NCI-H345 treated with DMSO at 0.1 percent for 48 hours (cell line): ENCODE results near the gene TMEM150C.
A peak's percentile ranks its signal among the peaks of the same experiment; 100 is the strongest.
"Not testable (repeated sequence)": the region's sequence is repeated elsewhere in the genome, so short reads cannot be mapped to it uniquely, and the experiment has no call there.

ENCODE experiments used
- DNase-seq: peaks from one replicate; lab custom pipeline; 2025; ENCODE audit not compliant: unreplicated experiment; lab: John Stamatoyannopoulos, UW

Gene TMEM150C

DNA sequence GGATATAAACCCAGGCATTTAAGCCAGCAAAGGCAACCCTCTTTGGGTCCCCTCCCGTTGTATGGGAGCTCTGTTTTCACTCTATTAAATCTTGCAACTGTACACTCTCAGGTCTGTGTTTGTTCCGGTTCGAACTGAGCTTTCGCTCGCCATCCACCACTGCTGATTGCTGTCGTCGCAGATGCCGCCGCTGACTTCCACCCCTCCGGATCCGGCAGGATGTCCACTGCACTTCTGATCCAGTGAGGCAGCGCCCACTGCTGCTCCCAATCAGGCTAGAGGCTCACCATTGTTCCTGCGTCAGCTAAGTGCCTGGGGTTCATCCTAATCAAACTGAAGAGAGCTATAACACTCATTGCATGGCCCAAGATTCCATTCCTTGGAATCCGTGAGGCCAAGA lies 82.2 kb downstream of the TMEM150C start:
- DNase-seq = no peak

DNA sequence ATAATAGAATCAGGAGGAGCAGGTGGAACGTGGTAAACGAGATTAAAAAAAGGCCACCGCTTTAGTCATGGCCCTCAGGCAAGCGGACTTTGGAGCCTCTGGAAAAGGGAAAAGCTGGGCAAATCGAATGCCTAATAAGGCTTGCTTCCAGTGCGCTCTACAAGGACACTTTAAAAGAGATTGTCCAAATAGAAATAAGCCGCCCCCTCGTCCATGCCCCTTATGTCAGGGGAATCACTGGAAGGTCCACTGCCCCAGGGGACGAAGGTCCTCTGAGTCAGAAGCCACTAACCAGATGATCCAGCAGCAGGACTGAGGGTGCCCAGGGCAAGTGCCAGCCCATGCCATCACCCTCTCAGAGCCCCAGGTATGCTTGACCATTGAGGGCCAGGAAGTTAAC lies 84.3 kb downstream of the TMEM150C start:
- DNase-seq = not testable (repeated sequence)

DNA sequence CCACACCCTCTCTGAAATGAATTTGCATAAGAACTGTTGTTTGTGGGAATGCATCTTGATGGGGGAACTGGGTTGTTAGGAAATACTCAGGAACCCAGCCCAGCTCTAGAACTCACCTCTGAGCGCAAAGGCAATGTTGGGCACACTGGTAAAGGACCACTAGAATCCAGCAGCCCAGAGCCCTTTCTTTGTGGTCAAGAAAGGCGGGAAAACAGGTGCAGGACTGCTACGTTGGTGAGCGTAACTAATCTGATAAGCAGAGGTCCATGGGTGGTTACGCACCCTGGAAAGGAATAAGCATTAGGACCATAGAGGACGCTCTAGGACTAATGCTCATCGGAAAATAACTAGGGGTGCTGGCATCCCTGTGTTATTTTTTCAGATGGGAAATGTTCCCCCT lies 85.9 kb downstream of the TMEM150C start:
- not testable (repeated sequence) for DNase-seq

DNA sequence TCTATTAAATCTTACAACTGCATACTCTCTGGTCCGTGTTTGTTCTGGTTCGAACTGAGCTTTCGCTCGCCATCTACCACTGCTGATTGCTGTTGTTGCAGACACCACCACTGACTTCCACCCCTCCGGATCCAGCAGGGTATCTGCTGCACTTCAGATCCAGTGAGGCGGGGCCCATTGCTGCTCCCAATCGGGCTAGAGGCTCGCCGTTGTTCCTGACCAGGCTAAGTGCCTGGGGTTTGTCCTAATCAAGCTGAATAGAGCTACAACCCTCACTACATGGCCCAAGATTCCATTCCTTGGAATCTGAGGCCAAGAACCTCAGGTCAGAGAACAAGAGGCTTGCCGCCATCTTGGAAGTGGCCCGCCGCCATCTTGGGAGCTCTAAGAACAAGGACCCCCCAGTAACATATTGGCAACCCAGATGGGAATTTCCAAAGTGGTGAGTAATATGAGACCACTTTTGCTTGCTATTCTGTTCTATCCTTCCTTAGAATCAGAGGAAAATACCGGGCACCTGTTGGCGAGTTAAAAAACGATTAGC lies 88.1 kb downstream of the TMEM150C start:
- no peak for DNase-seq

DNA sequence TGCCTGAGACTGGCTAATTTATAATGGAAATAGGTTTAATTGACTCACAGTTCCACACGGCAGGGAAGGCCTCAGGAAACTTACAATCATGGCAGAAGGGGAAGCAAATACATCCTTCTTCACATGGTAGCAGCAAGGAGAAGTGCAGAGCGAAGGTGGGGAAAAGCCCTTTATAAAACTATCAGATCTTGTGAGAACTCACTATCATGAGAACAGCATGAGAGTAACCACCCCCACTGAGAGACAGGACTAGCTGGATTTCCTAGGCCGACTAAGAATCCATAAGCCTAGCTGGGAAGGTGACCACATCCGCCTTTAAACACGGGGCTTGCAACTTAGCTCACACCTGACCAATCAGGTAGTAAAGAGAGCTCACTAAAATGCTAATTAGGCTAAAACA lies 88.7 kb downstream of the TMEM150C start:
- not testable (repeated sequence) for DNase-seq

DNA sequence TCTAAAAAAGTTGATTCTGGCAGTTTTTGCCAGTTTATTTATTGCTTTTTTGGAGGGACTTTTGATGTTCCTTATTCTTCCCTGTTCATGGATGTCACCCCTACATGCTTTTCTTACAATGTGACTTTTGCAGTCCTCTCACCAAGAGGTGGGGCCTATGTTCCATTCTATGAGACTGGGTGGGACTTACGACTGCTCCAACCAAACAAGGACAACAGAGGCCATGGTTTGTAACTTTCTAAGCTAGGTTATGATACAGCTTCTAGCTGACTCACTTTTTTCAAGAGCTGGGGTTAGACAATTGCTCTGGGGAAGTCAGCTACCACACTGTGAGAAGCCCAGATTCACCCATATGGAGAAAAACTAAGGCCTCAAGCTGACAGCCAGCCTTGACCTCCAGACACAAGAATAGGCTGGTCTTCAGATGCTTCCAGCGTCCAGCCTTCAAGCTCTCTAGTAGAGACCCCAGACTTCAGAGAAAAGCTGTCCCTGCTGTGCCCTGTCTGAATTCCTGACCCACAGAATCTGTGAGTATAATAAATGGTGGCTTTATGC lies 91.9 kb downstream of the TMEM150C start:
- no peak for DNase-seq

DNA sequence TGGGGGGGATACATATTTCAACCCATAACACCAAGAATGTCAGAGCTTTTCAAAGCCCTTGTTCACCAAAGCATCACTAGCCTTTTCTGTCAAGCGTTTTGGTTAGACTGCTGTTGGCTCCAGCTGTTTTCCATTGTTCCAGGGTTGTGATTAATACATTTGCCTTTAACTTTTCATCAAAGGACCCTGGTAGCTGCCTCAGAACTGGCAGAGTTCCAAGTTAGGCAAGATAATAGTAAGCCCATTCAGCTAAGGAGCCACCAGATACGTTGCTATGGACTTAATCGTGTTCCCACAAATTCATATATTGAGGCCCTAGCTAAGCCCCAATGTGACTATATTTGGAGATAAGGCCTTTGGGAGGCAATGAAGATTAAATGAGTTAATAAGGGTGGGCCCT lies 94.3 kb downstream of the TMEM150C start:
- DNase-seq = peak; percentile 34

DNA sequence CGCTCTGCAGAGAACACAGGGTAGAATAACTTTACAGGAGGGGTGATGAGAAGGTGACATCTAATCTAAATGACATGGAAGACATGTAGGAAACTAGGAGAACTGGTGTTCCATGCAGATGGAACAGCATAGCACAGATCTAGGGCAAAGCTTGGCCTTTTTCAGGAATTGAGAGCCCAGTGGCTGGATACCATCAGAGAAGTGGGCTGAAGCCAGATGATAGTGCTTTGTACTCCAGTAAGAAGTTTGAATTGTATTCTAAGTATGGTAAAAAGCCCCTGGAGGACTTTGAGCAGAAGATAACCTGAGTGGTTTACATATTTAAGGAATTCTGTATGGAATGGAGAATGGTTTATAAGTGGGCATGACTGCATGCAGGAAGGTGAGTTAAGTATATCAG lies 98.6 kb downstream of the TMEM150C start:
- no peak for DNase-seq

DNA sequence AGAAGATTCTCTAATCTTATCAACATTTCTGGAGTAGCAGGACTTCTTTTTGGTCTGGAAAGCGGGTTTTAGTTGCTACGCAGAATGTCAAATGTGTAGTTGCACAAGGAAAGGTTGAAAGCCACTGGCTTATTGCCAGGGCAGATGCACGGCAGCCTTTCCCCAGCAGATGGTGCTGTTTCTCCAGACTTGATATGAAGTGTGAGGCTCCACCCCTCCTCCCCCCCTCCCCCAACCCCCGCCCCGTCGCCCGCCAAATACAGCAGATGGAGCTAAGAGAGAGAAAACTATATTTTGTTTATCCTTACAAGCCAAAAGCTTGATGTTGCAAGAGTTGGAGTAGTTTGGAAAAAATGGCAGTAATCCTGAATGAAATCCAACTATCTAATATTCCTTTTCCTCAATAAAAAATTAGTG lies 99.4 kb downstream of the TMEM150C start:
- peak; percentile 27 for DNase-seq

DNA sequence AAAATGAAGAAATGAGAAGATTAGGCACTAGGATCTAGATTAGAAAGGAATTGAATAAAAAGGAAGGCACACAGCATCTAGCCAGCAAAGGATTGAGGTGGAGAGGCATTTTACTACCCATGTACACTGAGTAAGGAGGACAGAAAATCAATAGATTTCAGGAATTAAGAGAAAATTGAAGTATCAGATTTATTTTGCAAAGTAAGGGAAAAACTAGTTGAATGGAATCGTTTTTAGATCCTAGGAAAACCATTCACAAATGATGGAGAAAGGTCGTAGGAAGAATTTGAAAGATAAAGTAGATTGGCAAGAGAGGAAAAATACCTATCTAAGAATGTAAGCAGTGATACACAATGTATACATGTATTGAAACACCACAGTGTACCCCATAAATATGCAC lies 100.1 kb downstream of the TMEM150C start:
- DNase-seq = no peak

DNA sequence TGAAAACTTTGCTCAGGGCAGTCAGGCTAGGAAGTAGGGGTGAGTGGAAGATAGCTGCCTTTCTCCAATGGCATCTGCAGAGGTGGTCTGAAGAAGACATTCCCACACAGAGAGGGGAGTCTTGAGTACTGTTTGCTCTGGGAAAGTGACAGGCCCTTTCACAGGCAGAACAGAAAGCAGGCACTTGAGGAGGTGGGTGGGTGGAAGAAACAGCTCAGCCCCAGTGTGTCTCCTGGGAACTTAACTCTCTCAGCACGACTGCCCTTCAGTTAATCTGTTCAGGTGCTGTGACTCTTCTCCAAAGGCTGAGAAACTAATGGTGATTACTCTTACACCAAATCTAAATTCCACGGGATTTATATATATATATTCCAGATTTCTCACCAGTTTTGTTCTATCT lies 103.1 kb downstream of the TMEM150C start:
- DNase-seq = no peak

DNA sequence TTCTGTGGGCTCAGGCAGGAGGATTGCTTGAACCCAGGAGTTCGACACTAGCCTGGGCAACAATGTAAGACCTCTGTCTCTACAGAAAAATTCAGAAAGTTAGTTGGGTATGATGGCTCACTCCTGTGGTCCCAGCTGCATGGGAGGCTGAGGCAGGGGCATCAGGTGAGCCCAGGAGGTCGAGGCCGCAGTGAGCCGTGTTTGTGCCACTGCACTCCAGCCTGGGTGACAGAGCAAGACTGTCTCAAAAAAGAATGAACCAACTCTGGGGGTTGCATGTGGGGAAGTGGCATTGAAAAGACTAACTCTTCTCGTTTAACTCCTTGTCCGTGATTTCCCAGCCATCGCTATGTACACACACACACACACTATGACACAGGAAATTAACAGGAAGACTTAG lies 104.5 kb downstream of the TMEM150C start:
- DNase-seq = no peak

DNA sequence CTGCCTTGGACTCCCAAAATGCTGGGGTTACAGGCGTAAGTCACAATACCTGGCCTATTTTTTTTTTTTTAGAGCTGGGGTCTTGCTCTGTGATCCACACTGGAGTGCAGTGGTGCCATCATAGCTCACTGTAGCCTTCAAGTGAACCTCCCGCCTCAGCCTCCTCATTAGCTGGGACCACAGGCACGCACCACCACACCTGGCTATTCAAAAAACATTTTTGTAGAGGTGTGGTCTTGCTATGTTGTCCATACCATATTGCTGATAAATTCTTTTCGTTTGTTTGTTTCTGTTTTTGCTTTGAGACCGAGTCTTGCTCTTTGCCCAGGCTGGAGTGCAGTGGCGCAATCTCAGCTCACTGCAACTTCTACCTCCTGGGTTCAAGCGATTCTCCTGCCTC lies 109.8 kb downstream of the TMEM150C start:
- DNase-seq = no peak

DNA sequence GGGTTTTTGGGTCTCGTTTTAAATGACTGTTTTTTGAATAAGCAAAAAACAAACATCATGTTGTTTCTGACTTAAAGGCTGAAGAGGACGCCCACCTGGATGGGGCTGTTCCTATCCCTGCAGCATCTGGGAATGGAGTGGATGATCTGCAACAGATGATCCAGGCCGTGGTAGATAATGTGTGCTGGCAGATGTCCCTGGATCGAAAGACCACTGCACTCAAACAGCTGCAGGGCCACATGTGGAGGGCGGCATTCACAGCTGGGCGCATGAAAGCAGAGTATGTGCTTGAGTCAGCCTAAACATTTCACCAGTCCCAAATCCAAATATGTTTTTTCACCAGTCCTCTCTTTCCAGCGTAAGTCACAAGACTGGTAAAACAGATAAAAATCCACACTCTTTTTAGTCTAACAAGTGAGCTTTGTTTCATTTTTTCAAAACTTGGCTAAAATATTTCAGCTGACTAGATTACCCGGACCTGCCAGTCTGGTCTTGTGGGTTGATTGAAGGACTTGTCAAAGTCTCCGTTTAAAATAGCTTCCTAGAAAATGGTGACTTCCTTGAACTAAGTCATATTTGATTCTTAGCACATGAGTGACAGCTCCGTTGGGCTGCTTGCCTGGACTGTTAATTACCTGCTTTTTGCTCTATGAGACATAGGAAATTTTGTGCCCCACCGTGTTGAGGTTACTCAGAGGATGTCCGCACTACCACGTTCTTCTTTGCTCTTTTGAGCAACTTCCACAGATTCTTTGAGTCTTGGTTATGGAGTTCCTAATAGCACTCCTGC lies 110.6 kb downstream of the TMEM150C start:
- DNase-seq = no peak

DNA sequence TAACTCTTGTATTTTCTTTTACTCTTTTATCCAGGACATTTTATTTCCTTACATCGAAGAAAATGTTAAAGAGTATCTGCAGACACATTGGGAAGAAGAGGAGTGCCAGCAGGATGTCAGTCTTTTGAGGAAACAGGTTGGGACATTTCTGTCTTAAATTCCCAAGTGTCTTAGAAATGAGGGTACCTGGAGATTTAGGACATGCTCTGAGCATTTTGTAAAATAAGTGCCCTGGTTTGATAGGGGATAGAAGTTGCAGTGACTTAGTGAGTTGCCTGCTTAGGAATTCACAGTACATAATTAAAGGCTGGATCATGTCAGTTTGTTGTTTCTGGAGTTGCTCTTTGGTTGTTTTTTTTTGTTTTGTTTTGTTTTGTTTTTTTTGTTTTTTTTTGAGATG lies 113.9 kb downstream of the TMEM150C start:
- DNase-seq = no peak

DNA sequence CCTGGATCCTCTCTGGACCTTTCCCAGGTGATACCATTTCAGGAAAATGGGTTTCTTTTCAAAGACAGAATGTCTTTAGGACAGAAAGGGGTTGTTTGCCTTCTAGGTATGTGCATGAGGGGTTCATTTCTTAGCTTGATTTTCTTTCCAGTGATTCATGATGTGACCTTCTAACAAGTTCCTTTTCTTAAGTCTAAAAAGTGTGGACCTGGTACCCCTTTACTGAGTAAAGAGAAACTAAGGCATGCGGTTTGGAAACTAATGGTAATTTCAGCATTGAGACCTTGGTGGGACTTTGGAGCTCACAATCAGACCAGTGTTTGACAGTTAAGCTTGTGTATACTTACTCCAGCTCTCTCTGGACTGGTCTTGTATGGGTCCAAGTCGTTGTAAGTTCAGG lies 122.7 kb downstream of the TMEM150C start:
- DNase-seq = no peak

DNA sequence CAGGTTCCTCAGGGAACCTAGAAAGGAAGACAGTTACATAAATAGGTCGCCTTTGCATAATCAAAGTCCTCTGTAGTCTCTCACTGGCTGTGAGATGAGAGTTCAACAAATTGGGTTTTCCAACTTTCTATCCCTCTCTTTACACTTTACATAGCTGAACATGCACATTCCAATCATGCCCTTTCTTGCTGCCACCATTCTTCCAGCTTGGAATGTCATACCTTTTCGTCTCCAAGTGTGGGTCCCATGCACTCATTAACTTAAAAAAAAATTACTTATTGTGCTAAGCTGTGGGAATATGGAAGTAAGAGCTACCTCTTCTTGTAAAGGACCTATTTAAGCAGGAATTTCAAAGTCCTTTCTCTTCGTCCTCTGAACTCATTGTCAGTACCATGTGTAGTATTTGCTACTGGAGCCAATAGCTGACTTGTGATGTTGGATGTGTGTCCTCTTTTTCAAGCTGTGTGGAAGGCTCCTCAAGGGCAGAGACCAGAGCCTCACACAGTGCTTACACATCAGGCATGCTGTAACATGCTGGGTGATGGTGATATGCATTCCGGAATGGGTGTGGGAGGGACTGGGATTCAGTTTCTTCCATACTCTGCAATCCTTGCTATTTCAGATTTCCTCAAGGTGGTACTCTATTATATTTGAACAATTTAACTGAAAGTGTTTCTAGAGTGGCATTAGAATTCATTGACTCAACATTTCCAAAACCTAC lies 124.3 kb downstream of the TMEM150C start:
- no peak for DNase-seq

DNA sequence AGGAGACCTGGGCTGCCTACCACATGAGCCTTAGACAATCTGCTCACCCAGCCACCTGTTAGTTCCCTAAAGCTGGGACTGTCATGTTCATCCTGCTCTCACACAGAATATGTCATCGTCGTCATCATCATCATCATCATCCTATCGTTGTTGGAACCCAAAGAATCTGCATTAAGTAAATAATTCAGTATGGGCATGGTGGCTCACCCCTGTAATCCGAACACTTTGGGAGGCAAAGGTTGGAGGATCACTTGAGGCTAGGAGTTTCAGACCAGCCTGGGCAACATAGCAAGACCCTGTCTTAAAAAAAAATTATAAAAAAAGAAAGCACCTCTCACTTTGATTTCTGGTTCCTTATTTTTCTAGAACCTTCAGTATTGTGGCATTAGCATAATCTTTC lies 125.0 kb downstream of the TMEM150C start:
- DNase-seq = no peak

DNA sequence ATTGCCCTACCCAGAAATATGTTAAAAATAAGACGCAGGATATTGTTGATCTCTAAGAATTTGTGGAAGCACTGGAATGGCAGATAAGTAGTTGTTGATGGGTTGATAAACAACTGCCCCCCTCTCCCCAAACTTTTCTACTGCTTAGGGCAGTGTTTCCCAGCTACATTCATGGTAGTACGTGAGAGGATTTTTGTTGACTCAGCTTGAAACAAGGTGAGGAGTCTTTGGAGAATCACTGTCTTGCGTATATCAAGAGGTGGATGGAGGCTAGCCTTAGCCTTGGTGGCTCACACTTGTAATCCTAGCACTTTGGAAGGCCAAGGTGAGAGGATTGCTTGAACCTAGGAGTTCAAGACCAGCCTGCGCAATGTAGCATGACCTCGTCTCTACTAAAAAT lies 125.7 kb downstream of the TMEM150C start:
- DNase-seq = no peak

DNA sequence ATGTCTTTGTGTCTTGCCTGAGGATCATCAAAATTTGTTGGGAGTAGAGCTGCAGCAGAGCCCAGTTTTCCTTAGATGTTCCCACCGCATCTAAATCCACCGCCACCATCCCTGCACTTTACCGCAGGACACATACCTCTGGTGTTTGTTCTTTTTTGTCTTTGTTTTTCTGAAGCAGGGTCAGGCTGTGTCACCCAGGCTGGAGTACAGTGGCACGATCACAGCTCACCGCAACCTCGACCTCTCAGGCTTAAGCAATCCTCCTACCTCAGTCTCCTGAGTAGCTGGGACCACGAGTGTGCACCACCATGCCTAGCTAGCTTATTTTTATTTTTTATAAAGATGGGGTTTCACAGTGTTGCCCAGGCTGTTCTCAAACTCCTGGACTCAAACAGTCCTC lies 126.8 kb downstream of the TMEM150C start:
- no peak for DNase-seq

DNA sequence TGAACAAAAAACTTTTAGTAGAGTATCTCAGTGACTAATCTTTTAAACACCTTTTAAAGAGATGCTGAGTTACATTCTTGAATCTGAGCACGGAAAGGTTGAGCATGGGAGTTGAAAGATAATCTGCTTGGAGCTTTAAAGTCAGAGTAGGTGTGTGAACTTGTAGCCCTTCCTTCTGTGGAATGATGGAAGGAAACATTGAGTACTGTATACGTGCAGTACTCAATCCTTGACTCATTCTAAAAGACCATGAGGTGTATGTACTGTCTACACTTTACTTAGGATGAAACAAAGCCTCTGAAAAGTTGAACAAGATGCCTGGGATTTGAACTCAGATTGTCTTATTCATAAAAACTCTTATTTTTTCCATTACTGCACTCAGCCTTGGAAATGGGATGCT lies 128.0 kb downstream of the TMEM150C start:
- no peak for DNase-seq
